ENCODE measurements around the gene SEMA4A.
"Not testable (repeated sequence)": the region's sequence is repeated elsewhere in the genome, so short reads cannot be mapped to it uniquely, and the experiment has no call there.

Gene SEMA4A

DNA sequence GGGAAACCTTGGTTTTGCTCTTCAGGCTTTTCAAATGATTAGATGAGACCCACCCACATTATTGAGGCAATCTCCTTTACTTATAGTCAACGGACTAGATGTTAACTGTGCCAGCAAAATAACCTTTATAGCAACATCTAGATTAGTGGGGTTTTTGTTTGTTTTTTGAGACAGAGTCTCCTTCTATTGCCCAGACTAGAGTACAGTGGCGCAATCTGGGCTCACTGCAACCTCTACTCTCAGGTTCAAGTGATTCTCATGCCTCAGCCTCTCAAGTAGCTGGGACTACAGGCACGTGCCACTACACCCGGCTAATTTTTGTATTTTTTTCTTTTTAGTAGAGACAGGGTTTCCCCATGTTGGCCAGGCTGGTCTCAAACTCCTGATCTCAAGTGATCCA, 36.9 kb downstream of the SEMA4A start:
- peaks cover 18% of the 10 kb centered on the region for H3K4me1 Mint-ChIP-seq
- H3K9me3 Mint-ChIP-seq; ATAC-seq (replicated peaks; ENCODE audit: extremely low read depth, poor library complexity, severe bottlenecking); H3K27me3 Mint-ChIP-seq; DNase-seq (ENCODE audit: low spot score in 2 of 2); H3K27ac Mint-ChIP-seq (ENCODE audit: low read depth); H3K4me3 Mint-ChIP-seq; H3K36me3 Mint-ChIP-seq (ENCODE audit: insufficient read depth): not testable (repeated sequence)

DNA sequence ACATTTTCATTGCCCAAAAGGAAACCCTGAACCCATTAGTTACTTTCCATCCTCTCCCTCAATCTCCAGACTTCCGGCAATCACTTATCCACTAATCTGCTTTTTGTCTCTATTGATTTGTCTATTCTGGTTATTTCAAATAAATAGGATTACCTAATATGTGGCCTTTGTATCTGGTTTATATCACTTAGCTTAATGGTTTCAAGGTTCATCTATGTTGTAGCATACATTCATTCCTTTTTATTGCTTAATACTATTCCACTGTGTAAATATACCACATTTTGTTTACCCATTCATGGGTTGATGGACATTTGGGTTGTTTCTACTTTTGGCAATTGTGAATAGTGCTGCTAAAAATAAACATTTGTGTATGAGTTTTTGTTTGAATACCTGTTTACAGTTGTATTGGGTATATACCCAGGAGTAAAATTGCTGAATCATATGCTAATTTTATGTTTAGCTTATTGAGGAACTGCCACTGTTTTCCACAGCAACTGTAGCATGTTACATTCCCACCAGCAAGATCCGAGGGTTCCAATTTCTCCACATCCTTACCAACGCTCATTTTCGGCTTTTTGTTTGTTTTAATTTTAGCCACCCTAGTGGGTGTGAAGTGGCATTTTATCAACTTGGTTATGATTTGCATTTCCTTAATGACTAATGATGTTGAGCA, 38.0 kb downstream of the SEMA4A start:
- no peak for ATAC-seq (replicated peaks; ENCODE audit: extremely low read depth, poor library complexity, severe bottlenecking)
- Mint-ChIP-seq H3K27me3 (no peaks in the 10 kb centered on the region), H3K4me1 (peaks cover 27% of the 10 kb centered on the region), H3K4me3 (no peak overlapping the region), H3K36me3 (ENCODE audit: insufficient read depth) (peaks cover 10% of the 10 kb centered on the region), H3K27ac (ENCODE audit: low read depth) (no peak overlapping the region), H3K9me3 (no peaks in the 10 kb centered on the region)
- no peak for DNase-seq (ENCODE audit: low spot score in 2 of 2)

DNA sequence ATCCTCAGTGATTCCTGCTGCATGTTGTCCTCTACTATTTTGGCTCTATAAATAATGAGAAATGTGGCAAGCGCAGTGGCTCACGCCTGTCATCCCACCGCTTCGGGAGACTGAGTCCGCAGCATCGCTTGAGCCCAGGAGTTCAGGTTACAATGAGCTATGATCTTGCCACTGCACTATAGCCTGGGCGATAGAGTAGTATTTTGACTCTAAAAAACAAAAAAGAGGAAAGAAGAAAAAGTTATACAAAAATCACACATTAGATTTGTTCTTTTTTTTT, 39.8 kb downstream of the SEMA4A start:
- ATAC-seq (replicated peaks; ENCODE audit: extremely low read depth, poor library complexity, severe bottlenecking) (no peak), DNase-seq (ENCODE audit: low spot score in 2 of 2) (no peak)
- peaks cover 10% of the 10 kb centered on the region for H3K36me3 Mint-ChIP-seq (ENCODE audit: insufficient read depth)
- H3K4me1 Mint-ChIP-seq = peaks cover 37% of the 10 kb centered on the region
- H3K9me3 Mint-ChIP-seq = no peaks in the 10 kb centered on the region
- peak overlapping the region; percentile 94 for H3K27ac Mint-ChIP-seq (ENCODE audit: low read depth)
- H3K27me3 Mint-ChIP-seq = no peaks in the 10 kb centered on the region
- peak overlapping the region; percentile 97 for H3K4me3 Mint-ChIP-seq

DNA sequence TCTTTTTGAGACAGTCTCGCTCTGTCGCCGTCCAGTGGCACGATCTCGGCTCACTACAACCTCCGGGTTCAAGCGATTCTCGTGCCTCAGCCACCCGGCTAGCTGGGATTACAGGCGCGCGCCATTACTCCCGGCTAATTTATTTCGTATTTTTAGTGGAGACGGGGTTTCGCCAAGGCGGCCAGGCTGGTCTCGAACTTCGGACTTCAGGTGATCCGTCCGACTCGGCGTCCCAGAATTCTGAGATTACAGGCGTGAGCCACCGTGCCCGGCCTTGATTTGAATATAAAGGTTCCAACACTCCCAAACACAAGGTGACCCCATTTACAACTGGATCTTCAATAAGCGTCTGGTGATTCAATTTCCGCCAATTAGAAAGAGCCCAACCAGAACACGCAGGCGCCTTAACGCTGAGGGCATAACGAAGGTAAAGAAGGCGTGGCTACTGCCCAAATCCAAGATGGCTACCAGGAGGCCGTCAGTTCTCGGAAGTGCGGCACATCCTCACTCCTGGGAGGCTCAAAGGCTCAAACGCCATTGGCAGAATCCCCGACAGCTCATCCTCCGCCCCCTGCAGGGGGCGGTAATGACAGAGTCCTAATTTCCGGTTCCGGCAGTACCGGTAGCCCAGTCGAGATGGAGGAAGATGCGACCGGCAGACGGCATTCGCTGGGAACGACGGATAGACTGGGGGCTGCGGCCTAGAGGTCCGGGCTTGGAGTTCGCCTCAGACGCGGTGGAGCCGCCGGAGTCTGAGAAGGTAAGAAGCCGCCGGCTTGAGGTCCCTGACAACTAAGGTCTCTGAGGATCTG, 40.3 kb downstream of the SEMA4A start, which contains the start of gene SLC25A44:
Gene SLC25A44, plus strand, starts transcription at position 617 of the 812 bp plus-strand sequence. CDS start 5,744 bp downstream, outside the sequence.
- no peaks in the 10 kb centered on the region for H3K9me3 Mint-ChIP-seq
- no peaks in the 10 kb centered on the region for H3K27me3 Mint-ChIP-seq
- H3K4me3 Mint-ChIP-seq = peak within 1 kb of the TSS; percentile 97
- ATAC-seq (replicated peaks; ENCODE audit: extremely low read depth, poor library complexity, severe bottlenecking) (peak; percentile 99), DNase-seq (ENCODE audit: low spot score in 2 of 2) (peak; percentile 98 to 99)
- peaks cover 42% of the 10 kb centered on the region for H3K4me1 Mint-ChIP-seq
- peaks cover 12% of the 10 kb centered on the region for H3K36me3 Mint-ChIP-seq (ENCODE audit: insufficient read depth)
- peak within 1 kb of the TSS; percentile 94 for H3K27ac Mint-ChIP-seq (ENCODE audit: low read depth)

DNA sequence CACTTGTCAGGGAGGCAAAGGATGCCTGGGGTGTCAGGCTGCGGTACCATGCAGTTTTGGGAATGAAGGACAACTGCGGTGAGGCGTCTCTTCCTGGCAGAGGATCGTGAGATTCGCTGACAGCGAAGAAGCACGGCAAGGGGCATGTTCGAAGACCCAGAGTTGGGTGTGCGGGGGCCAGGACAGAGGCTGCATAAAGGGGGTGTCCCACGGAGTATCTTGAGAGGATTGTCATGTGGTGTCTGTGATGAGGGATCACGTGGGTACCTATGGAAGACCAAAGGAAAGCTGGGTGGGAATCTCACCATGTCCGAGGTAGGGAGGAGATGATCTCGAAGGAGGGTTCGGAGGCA, 40.9 kb downstream of the SEMA4A start:
- no peak for ATAC-seq (replicated peaks; ENCODE audit: extremely low read depth, poor library complexity, severe bottlenecking)
- Mint-ChIP-seq H3K27me3 (no peaks in the 10 kb centered on the region), H3K4me3 (peak overlapping the region; percentile 97), H3K27ac (ENCODE audit: low read depth) (peak overlapping the region; percentile 94), H3K36me3 (ENCODE audit: insufficient read depth) (peaks cover 12% of the 10 kb centered on the region), H3K4me1 (peaks cover 48% of the 10 kb centered on the region), H3K9me3 (no peaks in the 10 kb centered on the region)
- no peak for DNase-seq (ENCODE audit: low spot score in 2 of 2)

DNA sequence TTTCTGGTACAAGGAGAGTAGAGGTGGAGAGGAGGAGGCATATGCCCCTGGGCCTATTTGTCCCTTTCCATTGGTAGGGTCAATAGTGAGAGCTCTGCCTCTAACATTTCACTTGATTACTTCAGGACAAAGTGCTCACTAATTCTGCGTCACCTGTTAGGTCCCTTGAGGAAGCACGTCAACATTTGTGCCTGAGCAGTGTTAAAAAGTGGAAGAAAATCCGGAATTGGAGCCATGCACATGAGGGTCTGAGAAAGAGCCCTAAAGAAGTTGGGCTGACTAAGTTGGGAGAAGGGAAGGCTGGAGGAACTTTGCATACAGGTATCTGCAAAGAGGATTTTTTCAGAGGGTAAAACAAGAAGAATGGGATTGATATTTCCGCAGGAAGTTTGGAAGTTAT, 42.5 kb downstream of the SEMA4A start:
- no peaks in the 10 kb centered on the region for H3K9me3 Mint-ChIP-seq
- H3K4me1 Mint-ChIP-seq = peaks cover 62% of the 10 kb centered on the region
- no peaks in the 10 kb centered on the region for H3K27me3 Mint-ChIP-seq
- DNase-seq (ENCODE audit: low spot score in 2 of 2) (no peak), ATAC-seq (replicated peaks; ENCODE audit: extremely low read depth, poor library complexity, severe bottlenecking) (no peak)
- peaks cover 21% of the 10 kb centered on the region for H3K36me3 Mint-ChIP-seq (ENCODE audit: insufficient read depth)
- H3K27ac Mint-ChIP-seq (ENCODE audit: low read depth) = no peak overlapping the region
- H3K4me3 Mint-ChIP-seq = peak overlapping the region; percentile 32

DNA sequence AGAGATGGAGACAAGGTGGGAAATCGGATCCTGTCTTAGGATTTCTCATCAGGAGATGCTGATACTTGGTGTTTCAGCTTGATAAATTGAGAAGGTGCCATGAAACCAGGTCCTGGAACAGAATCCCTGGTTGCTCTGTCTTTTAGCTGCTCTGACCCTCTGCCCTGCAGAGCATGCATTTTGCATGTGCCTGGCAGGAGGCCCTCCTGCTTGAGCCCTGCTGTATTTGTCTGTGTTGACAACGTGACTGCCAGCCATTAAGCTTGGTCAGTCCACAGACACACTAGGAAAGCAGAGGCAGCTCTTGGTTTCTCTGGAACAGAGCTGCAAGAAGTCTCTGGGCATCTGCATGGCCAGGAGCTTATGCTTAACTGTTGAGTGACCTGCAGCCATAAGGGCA, 43.1 kb downstream of the SEMA4A start:
- H3K36me3 Mint-ChIP-seq (ENCODE audit: insufficient read depth) = peaks cover 21% of the 10 kb centered on the region
- no peaks in the 10 kb centered on the region for H3K9me3 Mint-ChIP-seq
- H3K4me3 Mint-ChIP-seq = no peak overlapping the region
- ATAC-seq (replicated peaks; ENCODE audit: extremely low read depth, poor library complexity, severe bottlenecking) = no peak
- H3K27ac Mint-ChIP-seq (ENCODE audit: low read depth) = no peak overlapping the region
- no peak for DNase-seq (ENCODE audit: low spot score in 2 of 2)
- H3K27me3 Mint-ChIP-seq = no peaks in the 10 kb centered on the region
- peaks cover 62% of the 10 kb centered on the region for H3K4me1 Mint-ChIP-seq

DNA sequence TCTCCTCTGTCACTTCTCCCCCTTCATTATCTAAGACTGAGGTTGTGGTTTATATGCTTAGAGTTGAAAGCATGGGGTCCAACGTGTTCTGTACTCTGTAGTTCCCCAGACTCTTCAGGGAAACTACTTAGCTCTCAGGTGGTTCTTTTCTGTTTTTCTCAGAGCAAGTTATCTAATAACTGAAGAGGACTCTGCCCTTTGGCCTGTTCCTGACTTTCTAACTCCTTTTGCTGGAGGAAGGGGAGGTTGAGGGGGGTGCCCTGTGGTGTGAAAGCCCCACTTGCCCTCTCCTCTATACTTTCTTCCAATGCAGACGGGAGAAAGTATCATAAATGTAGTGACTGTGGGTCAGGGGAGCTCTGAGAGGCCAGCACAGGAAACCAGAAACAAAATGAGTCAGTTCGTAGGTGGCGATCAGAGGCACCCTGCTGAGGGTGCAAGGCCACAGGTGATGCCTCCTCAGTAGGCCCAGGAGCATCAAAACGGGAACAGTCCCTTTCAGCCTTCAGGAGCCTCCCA, 45.5 kb downstream of the SEMA4A start:
- no peaks in the 10 kb centered on the region for H3K9me3 Mint-ChIP-seq
- peak overlapping the region; percentile 61 for H3K27ac Mint-ChIP-seq (ENCODE audit: low read depth)
- peaks cover 19% of the 10 kb centered on the region for H3K36me3 Mint-ChIP-seq (ENCODE audit: insufficient read depth)
- H3K4me3 Mint-ChIP-seq = no peak overlapping the region
- no peak for DNase-seq (ENCODE audit: low spot score in 2 of 2)
- peaks cover 52% of the 10 kb centered on the region for H3K4me1 Mint-ChIP-seq
- ATAC-seq (replicated peaks; ENCODE audit: extremely low read depth, poor library complexity, severe bottlenecking) = no peak
- H3K27me3 Mint-ChIP-seq = no peaks in the 10 kb centered on the region

DNA sequence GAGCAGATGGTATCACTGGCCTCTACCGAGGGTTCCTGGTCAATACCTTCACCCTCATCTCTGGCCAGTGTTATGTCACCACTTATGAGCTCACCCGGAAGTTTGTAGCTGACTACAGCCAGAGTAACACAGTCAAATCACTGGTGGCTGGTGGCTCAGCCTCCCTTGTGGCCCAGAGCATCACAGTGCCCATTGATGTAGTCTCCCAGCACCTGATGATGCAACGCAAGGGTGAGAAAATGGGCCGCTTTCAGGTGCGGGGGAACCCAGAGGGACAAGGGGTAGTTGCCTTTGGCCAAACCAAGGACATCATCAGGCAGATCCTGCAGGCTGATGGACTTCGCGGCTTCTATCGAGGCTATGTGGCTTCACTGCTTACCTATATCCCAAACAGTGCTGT, 46.7 kb downstream of the SEMA4A start:
- no peak for DNase-seq (ENCODE audit: low spot score in 2 of 2)
- no peak overlapping the region for H3K4me3 Mint-ChIP-seq
- H3K27me3 Mint-ChIP-seq = no peaks in the 10 kb centered on the region
- no peak for ATAC-seq (replicated peaks; ENCODE audit: extremely low read depth, poor library complexity, severe bottlenecking)
- H3K9me3 Mint-ChIP-seq = no peaks in the 10 kb centered on the region
- H3K4me1 Mint-ChIP-seq = peaks cover 44% of the 10 kb centered on the region
- H3K27ac Mint-ChIP-seq (ENCODE audit: low read depth) = no peak overlapping the region
- H3K36me3 Mint-ChIP-seq (ENCODE audit: insufficient read depth) = peaks cover 19% of the 10 kb centered on the region

DNA sequence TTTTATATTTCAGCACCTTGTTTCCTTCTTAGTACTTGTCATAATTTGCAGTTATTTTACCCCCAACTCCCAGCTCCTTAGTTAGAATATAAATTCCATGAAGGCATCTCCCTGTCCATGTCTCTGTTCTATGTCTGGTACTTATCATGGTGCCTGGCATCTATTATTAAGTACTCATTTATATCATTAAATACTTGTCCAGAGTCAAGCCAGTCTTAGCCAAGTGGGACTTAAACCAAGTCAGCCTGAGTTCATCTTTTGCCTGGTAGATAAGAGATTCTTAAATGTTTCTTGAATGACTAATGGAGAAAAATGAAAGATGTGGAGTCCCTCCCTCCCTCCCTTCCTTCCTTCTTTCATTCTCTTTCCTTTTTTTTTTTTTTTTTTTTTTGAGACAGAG, 49.9 kb downstream of the SEMA4A start:
- Mint-ChIP-seq H3K4me1 (peaks cover 23% of the 10 kb centered on the region), H3K36me3 (ENCODE audit: insufficient read depth) (peaks cover 32% of the 10 kb centered on the region), H3K4me3 (no peak overlapping the region), H3K9me3 (no peaks in the 10 kb centered on the region), H3K27me3 (no peaks in the 10 kb centered on the region), H3K27ac (ENCODE audit: low read depth) (no peak overlapping the region)
- ATAC-seq (replicated peaks; ENCODE audit: extremely low read depth, poor library complexity, severe bottlenecking) (no peak), DNase-seq (ENCODE audit: low spot score in 2 of 2) (no peak)

DNA sequence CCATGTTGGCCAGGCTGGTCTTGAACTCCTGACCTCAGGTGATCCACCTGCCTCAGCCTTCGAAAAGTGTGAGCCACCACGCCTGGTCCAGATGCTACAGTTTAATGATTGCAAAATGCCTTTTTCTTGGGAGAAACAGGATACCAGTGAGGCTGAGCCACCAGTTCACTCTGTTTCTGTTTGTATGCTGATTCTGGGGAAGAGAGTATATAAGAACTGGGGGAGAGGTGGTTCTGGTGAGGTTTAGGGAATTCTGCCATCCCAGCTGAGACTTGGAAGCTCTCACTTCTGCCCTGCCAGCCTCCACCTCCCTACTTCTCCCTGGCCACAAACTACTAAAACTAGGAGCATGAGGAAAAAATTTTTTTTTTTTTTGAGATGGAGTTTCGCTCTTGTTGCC, 51.3 kb downstream of the SEMA4A start:
- Mint-ChIP-seq H3K4me1 (peaks cover 10% of the 10 kb centered on the region), H3K27ac (ENCODE audit: low read depth) (no peak overlapping the region), H3K36me3 (ENCODE audit: insufficient read depth) (peaks cover 36% of the 10 kb centered on the region), H3K9me3 (no peaks in the 10 kb centered on the region), H3K4me3 (no peak overlapping the region), H3K27me3 (no peaks in the 10 kb centered on the region)
- no peak for ATAC-seq (replicated peaks; ENCODE audit: extremely low read depth, poor library complexity, severe bottlenecking)
- no peak for DNase-seq (ENCODE audit: low spot score in 2 of 2)

DNA sequence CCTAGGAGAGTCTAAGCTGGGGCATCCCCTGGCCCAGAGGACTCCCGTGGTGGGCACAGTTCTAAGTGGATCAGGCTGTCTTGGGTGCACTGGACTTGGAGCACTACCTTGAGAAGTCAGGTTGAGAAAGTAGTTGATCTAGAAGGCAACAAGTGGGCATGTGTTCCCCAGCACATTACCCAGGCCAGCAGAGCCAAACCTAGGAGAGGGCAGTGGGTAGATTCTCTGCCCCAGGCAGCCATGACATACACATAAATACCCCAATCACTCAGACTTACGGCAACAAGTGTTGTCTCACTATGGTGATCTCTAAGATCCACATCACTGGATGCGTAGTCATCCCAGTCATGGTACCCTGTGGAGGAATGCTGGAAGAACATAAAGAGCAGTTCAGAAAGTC, 57.9 kb downstream of the SEMA4A start:
- no peak overlapping the region for H3K4me3 Mint-ChIP-seq
- ATAC-seq (replicated peaks; ENCODE audit: extremely low read depth, poor library complexity, severe bottlenecking) (no peak), DNase-seq (ENCODE audit: low spot score in 2 of 2) (no peak)
- H3K36me3 Mint-ChIP-seq (ENCODE audit: insufficient read depth) = peaks cover 28% of the 10 kb centered on the region
- H3K27me3 Mint-ChIP-seq = no peaks in the 10 kb centered on the region
- no peak overlapping the region for H3K27ac Mint-ChIP-seq (ENCODE audit: low read depth)
- H3K4me1 Mint-ChIP-seq = peaks cover 20% of the 10 kb centered on the region
- H3K9me3 Mint-ChIP-seq = no peaks in the 10 kb centered on the region

DNA sequence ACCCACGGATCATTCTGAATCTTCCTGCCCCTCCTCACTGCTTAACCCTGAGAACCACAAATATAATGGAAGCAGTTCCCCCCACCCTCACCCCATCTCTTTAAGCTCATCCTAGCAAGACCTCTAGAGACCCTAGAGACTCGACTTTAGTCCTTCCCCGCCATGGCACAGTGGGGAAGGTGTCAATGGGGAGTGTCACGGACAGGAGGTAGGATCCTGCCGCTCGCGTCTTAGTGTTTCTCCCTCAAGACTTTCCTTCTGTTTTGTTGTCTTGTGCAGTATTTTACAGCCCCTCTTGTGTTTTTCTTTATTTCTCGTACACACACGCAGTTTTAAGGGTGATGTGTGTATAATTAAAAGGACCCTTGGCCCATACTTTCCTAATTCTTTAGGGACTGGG, 58.7 kb downstream of the SEMA4A start:
- Mint-ChIP-seq H3K27ac (ENCODE audit: low read depth) (peak overlapping the region; percentile 99), H3K4me3 (peak overlapping the region; percentile 96), H3K9me3 (no peaks in the 10 kb centered on the region), H3K4me1 (peaks cover 20% of the 10 kb centered on the region), H3K27me3 (no peaks in the 10 kb centered on the region), H3K36me3 (ENCODE audit: insufficient read depth) (peaks cover 25% of the 10 kb centered on the region)
- ATAC-seq (replicated peaks; ENCODE audit: extremely low read depth, poor library complexity, severe bottlenecking) = no peak
- no peak for DNase-seq (ENCODE audit: low spot score in 2 of 2)
